Muscle layer of duodenum (tissue), 2 donors: ENCODE results near the gene TYSND1.

Experiments used
- H3K27ac ChIP-seq: one replicate; pipeline ENCODE4 v1.7.0; 2013; ENCODE audit warnings: mild to moderate bottlenecking, low read length
- H3K27me3 ChIP-seq: one replicate; pipeline ENCODE4 v1.7.0; 2013; ENCODE audit warnings: low read depth, mild to moderate bottlenecking, control low read depth, low read length
- H3K36me3 ChIP-seq, 2 donors: one replicate each; pipeline ENCODE4 v1.7.0; 2013; ENCODE audit warnings: low read length in 2 of 2, control low read depth in 1 of 2, mild to moderate bottlenecking in 1 of 2; ENCODE audit not compliant: insufficient read depth in 2 of 2, control insufficient read depth in 1 of 2
- H3K4me1 ChIP-seq, 2 donors: one replicate each; pipeline ENCODE4 v1.7.0; 2013; ENCODE audit warnings: low read length in 2 of 2, mild to moderate bottlenecking in 2 of 2, control low read depth in 1 of 2, moderate library complexity in 1 of 2; ENCODE audit not compliant: insufficient read depth in 2 of 2, control insufficient read depth in 1 of 2
- H3K4me3 ChIP-seq, 2 donors: one replicate each; pipeline ENCODE4 v1.7.0; 2013; ENCODE audit warnings: low read length in 2 of 2, low read depth in 1 of 2, mild to moderate bottlenecking in 1 of 2
- H3K9me3 ChIP-seq, 2 donors: one replicate each; pipeline ENCODE4 v1.7.0; 2013; ENCODE audit warnings: low read length in 2 of 2, control low read depth in 1 of 2, mild to moderate bottlenecking in 1 of 2; ENCODE audit not compliant: control insufficient read depth in 1 of 2
- donor health status: healthy.

TYSND1 gene

GRCh38 chr10:70146489-70147258 lies at the start of gene TYSND1:
Gene TYSND1, minus strand, starts transcription at chr10:70146700. Its CDS starts 114 bp downstream, at chr10:70146586.
- peaks cover 16 to 23% of the 10 kb centered on the region in 2 donors for H3K36me3 ChIP-seq
- peak within 1 kb of the TSS; percentile 96 for H3K27ac ChIP-seq
- peaks cover 12 to 16% of the 10 kb centered on the region in 2 donors for H3K4me1 ChIP-seq
- H3K27me3 ChIP-seq = no peaks in the 10 kb centered on the region
- peak within 1 kb of the TSS; percentile 78 to 87 for H3K4me3 ChIP-seq
- no peaks in the 10 kb centered on the region for H3K9me3 ChIP-seq

- Histone ChIP-seq H3K4me3 (no peak overlapping the region), H3K27ac (no peak overlapping the region), H3K36me3 (peaks cover 2 to 3% of the 10 kb centered on the region in 2 donors), H3K4me1 (peaks cover 0 to 4% of the 10 kb centered on the region in 2 donors), H3K9me3 (no peaks in the 10 kb centered on the region), H3K27me3 (no peaks in the 10 kb centered on the region)
Measured at GRCh38 chr10:70193391-70193844, 46.9 kb upstream of the TYSND1 start.

- no peak overlapping the region for H3K4me3 ChIP-seq
- H3K27me3 ChIP-seq = no peaks in the 10 kb centered on the region
- H3K27ac ChIP-seq = no peak overlapping the region
- H3K4me1 ChIP-seq = peaks cover 0 to 4% of the 10 kb centered on the region in 2 donors
- no peaks in the 10 kb centered on the region for H3K36me3 ChIP-seq
- no peaks in the 10 kb centered on the region for H3K9me3 ChIP-seq
Measured at GRCh38 chr10:70192326-70192968, 45.9 kb upstream of the TYSND1 start.

- Histone ChIP-seq H3K27me3 (no peaks in the 10 kb centered on the region), H3K4me3 (no peak overlapping the region), H3K4me1 (peaks cover 0 to 4% of the 10 kb centered on the region in 2 donors), H3K27ac (no peak overlapping the region), H3K9me3 (no peaks in the 10 kb centered on the region), H3K36me3 (no peaks in the 10 kb centered on the region)
Measured at GRCh38 chr10:70191972-70192305, 45.4 kb upstream of the TYSND1 start.

DNA sequence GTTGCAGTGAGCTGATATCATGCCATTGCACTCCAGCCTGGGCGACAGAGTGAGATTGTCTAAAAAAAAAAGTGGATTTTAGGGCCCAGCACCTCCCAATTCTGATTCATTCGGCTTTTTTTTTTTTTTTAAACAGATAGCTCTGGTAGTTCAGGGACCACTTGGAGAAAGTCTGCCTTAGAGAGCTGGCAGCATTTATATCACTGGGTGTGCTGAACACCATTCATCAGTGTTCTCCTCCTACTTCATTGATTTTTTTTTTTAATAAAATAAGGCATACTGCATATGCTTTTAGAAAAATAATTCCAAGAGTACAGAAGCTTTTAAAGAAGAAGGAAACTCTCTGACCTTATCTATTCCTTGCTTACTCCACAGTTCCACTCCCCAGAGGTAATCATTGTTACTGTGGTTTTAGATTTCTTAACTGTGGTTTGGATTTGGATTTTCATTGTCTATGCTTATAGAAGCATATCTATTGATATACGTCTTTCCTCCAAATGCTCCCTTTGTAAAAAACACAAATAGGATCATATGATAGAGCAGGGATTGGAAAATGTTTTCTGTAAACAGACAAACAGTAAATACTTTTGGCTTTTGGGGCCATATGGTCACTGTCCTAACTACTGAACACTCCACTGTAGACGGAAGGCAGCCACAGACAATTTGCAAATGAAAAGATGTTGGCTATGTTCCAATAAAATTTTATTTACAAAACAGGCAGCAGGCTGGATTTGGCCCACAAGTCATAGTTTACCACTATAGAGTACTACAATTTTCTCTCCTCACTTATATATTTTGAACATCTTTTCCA lies 44.9 kb upstream of the TYSND1 start:
- Histone ChIP-seq H3K9me3 (no peaks in the 10 kb centered on the region), H3K27ac (no peak overlapping the region), H3K27me3 (no peaks in the 10 kb centered on the region), H3K4me3 (no peak overlapping the region), H3K36me3 (no peaks in the 10 kb centered on the region), H3K4me1 (peaks cover 0 to 4% of the 10 kb centered on the region in 2 donors)

DNA sequence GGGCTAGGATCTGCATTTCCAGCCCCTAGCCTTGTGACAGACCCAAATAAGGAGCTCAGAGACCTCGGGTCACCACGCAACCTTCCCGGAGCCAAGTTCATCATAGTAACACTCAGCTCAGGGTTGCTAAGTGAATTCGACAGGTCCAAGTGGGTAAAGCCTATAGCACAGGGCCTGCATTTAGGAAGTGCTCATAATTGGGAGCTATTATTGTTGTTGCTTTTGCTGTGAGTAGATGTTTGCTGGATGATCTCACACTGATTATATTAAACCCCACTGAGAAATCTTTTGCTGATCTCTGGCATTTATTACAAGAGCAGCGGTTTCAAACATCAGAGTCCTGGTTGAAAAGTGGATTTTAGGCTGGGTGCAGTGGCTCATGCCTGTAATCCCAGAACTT lies 44.1 kb upstream of the TYSND1 start:
- Histone ChIP-seq H3K9me3 (no peaks in the 10 kb centered on the region), H3K27me3 (no peaks in the 10 kb centered on the region), H3K36me3 (no peaks in the 10 kb centered on the region), H3K4me3 (no peak overlapping the region), H3K4me1 (peaks cover 0 to 4% of the 10 kb centered on the region in 2 donors), H3K27ac (no peak overlapping the region)

- H3K36me3 ChIP-seq = no peaks in the 10 kb centered on the region
- H3K9me3 ChIP-seq = no peaks in the 10 kb centered on the region
- H3K27ac ChIP-seq = no peak overlapping the region
- no peak overlapping the region for H3K4me3 ChIP-seq
- no peaks in the 10 kb centered on the region for H3K27me3 ChIP-seq
- peaks cover 0 to 4% of the 10 kb centered on the region in 2 donors for H3K4me1 ChIP-seq
Measured at GRCh38 chr10:70190102-70190501, 43.6 kb upstream of the TYSND1 start.

DNA sequence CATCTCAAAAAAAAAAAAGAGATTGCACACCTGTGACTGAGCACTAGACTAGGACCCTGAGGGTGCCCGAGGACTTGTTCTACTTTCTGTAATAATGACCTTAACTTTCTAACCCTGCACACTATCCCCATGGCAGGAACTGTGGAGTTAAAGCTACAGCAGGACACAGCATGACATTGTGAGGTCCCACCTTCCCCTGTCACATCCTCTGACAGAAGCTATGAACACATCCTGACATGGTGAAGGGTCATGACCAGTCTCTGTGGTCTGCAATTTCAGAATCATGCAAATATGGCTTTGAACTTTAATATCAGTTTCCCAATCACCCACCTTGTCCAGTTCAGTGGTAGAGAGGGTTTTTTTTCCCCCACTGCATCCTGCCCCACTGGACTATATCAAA lies 42.3 kb upstream of the TYSND1 start:
- H3K4me3 ChIP-seq = no peak overlapping the region
- H3K9me3 ChIP-seq = no peaks in the 10 kb centered on the region
- H3K27ac ChIP-seq = no peak overlapping the region
- H3K27me3 ChIP-seq = no peaks in the 10 kb centered on the region
- H3K36me3 ChIP-seq = no peaks in the 10 kb centered on the region
- peaks cover 0 to 4% of the 10 kb centered on the region in 2 donors for H3K4me1 ChIP-seq

- no peaks in the 10 kb centered on the region for H3K27me3 ChIP-seq
- H3K4me1 ChIP-seq = peaks cover 0 to under 1% of the 10 kb centered on the region in 2 donors
- no peaks in the 10 kb centered on the region for H3K36me3 ChIP-seq
- H3K27ac ChIP-seq = no peak overlapping the region
- no peak overlapping the region for H3K4me3 ChIP-seq
- H3K9me3 ChIP-seq = no peaks in the 10 kb centered on the region
Measured at GRCh38 chr10:70186571-70186970, 40.1 kb upstream of the TYSND1 start.

GRCh38 chr10:70186090-70186489 lies 39.6 kb upstream of the TYSND1 start:
- H3K9me3 ChIP-seq = no peaks in the 10 kb centered on the region
- H3K4me1 ChIP-seq = no peaks in the 10 kb centered on the region
- H3K36me3 ChIP-seq = no peaks in the 10 kb centered on the region
- H3K27me3 ChIP-seq = no peaks in the 10 kb centered on the region
- H3K27ac ChIP-seq = no peak overlapping the region
- no peak overlapping the region for H3K4me3 ChIP-seq

- Histone ChIP-seq H3K27ac (no peak overlapping the region), H3K4me3 (no peak overlapping the region), H3K4me1 (no peaks in the 10 kb centered on the region), H3K36me3 (no peaks in the 10 kb centered on the region), H3K9me3 (no peaks in the 10 kb centered on the region), H3K27me3 (no peaks in the 10 kb centered on the region)
Measured at GRCh38 chr10:70183304-70183703, 36.8 kb upstream of the TYSND1 start.
